MM.1S (cell line): ENCODE results near the gene GCGR.

Experiments
- CTCF ChIP-seq: fragments of 300-600 bp; sonication (generic); IDR thresholded peaks from 2 replicates; pipeline ENCODE4 v1.5.1; 2016; ENCODE audit warnings: antibody characterized with exemption, low read length, mixed read lengths
- EZH2 ChIP-seq: fragments of 300-600 bp; sonication (generic); optimal IDR thresholded peaks from 2 replicates; pipeline ENCODE3; 2017; ENCODE audit warnings: low read depth, mild to moderate bottlenecking, antibody characterized with exemption, low read length, mixed read lengths
- EZH2phosphoT487 ChIP-seq: fragments of 300-600 bp; sonication (generic); IDR thresholded peaks from 2 replicates; pipeline ENCODE4 v1.6.1; 2018; ENCODE audit warnings: antibody characterized with exemption, low read length

GRCh38 chr17:81845361-81845760 is 41.4 kb downstream of the GCGR start:
- TF ChIP-seq CTCF (no peak), EZH2 (no peak), EZH2phosphoT487 (no peak)
